Measurements from ENCODE around the gene PCBP3. TPM values are rescaled to one million over a fixed set of nuclear protein-coding genes. Genes with fewer than 3 reads are reported as not detected.
"Not testable (repeated sequence)": the region's sequence is repeated elsewhere in the genome, so short reads cannot be mapped to it uniquely, and the experiment has no call there.

PCBP3 gene
- total RNA-seq, 1 experiment from 2014 or later = not detected

- Histone ChIP-seq H3K9me3 (ENCODE audit: low read length) (peaks cover 5% of the 10 kb centered on the region), H3K4me1 (ENCODE audit: low read length) (peaks cover 14% of the 10 kb centered on the region), H3K9me2 (replicated peaks; ENCODE audit: insufficient read depth, low read length) (no peaks in the 10 kb centered on the region), H4K20me1 (ENCODE audit: insufficient read depth, low read depth, low read length) (no peaks in the 10 kb centered on the region), H3K36me3 (ENCODE audit: insufficient read depth, low read length) (no peaks in the 10 kb centered on the region), H3K9ac (ENCODE audit: low read length) (no peak overlapping the region), H3K27me3 (ENCODE audit: low read length) (no peaks in the 10 kb centered on the region), H3K4me3 (ENCODE audit: low read length) (no peak overlapping the region), H3K79me2 (ENCODE audit: low read length) (no peaks in the 10 kb centered on the region), H2AFZ (ENCODE audit: low read length) (no peak overlapping the region), H3K4me2 (ENCODE audit: low read depth, low read length, poor library complexity, severe bottlenecking) (no peak overlapping the region), H3K27ac (ENCODE audit: low read length) (no peak overlapping the region)
- DNase-seq = no peak
Measured at GRCh38 chr21:45640888-45641479, 2.5 kb upstream of the PCBP3 start.

GRCh38 chr21:45641480-45642035 is 2.0 kb upstream of the PCBP3 start:
- DNase-seq = no peak
- H3K9me2 ChIP-seq (replicated peaks; ENCODE audit: insufficient read depth, low read length) = no peaks in the 10 kb centered on the region
- H3K27ac ChIP-seq (ENCODE audit: low read length) = no peak overlapping the region
- H3K9ac ChIP-seq (ENCODE audit: low read length) = no peak overlapping the region
- no peaks in the 10 kb centered on the region for H3K9me3 ChIP-seq (ENCODE audit: low read length)
- H4K20me1 ChIP-seq (ENCODE audit: insufficient read depth, low read depth, low read length) = no peaks in the 10 kb centered on the region
- no peak overlapping the region for H2AFZ ChIP-seq (ENCODE audit: low read length)
- H3K36me3 ChIP-seq (ENCODE audit: insufficient read depth, low read length) = no peaks in the 10 kb centered on the region
- H3K79me2 ChIP-seq (ENCODE audit: low read length) = no peaks in the 10 kb centered on the region
- peaks cover 14% of the 10 kb centered on the region for H3K4me1 ChIP-seq (ENCODE audit: low read length)
- no peaks in the 10 kb centered on the region for H3K27me3 ChIP-seq (ENCODE audit: low read length)
- no peak overlapping the region for H3K4me2 ChIP-seq (ENCODE audit: low read depth, low read length, poor library complexity, severe bottlenecking)
- H3K4me3 ChIP-seq (ENCODE audit: low read length) = no peak overlapping the region

- no peak for DNase-seq
- H3K4me1 ChIP-seq (ENCODE audit: low read length) = peaks cover 14% of the 10 kb centered on the region
- no peak overlapping the region for H3K27ac ChIP-seq (ENCODE audit: low read length)
- no peaks in the 10 kb centered on the region for H3K9me3 ChIP-seq (ENCODE audit: low read length)
- no peak overlapping the region for H3K9ac ChIP-seq (ENCODE audit: low read length)
- H4K20me1 ChIP-seq (ENCODE audit: insufficient read depth, low read depth, low read length) = no peaks in the 10 kb centered on the region
- H3K4me3 ChIP-seq (ENCODE audit: low read length) = no peak overlapping the region
- H3K27me3 ChIP-seq (ENCODE audit: low read length) = no peaks in the 10 kb centered on the region
- H3K4me2 ChIP-seq (ENCODE audit: low read depth, low read length, poor library complexity, severe bottlenecking) = no peak overlapping the region
- H3K36me3 ChIP-seq (ENCODE audit: insufficient read depth, low read length) = no peaks in the 10 kb centered on the region
- H2AFZ ChIP-seq (ENCODE audit: low read length) = no peak overlapping the region
- H3K9me2 ChIP-seq (replicated peaks; ENCODE audit: insufficient read depth, low read length) = no peaks in the 10 kb centered on the region
- no peaks in the 10 kb centered on the region for H3K79me2 ChIP-seq (ENCODE audit: low read length)
Measured at GRCh38 chr21:45642122-45642813, 1.3 kb upstream of the PCBP3 start.

DNA sequence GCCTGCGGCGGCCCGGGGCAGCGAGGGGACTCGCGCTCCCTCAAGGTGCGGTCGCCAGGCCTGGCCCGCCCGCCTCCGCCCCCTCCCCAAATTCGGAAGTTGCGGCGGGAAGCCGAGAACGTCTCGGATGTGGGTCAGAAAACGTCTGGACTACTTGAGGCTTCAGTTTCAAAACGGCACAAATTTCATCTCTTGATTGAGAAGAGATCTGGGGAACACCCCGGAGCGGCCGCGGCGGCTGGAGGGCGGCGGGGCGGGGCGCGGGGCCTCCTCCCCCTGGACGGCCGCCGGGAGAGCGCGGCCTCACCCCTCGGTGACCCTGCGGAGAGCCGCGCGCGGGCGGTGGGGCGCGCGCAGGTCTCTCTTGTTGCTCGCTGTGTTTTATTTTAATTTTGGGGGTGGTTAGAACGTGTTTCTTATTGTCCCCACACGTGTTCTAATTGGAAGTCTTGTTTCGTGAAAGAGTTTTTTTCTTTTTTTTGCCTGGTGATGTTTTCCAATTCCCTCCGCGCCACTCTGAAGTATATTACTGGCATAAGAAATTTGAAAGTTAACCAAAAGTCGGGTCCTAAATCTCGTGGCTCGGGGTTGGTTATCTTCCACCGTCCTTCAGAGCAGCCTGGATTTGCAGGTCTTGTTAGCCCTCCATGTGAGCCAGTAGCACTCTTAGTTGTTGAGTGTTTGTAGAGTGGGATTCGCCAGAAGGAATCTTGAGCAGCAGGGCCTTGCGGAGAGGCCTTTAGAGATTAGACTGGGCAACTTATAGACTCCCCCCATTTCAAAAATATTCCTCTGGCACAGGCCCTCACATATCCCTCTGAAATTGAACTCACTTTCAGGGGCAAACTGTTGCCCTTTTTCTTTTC is 749 bp downstream of the PCBP3 start:
- H3K27ac ChIP-seq (ENCODE audit: low read length) = no peak overlapping the region
- peaks cover 11% of the 10 kb centered on the region for H3K4me1 ChIP-seq (ENCODE audit: low read length)
- no peaks in the 10 kb centered on the region for H3K79me2 ChIP-seq (ENCODE audit: low read length)
- H3K4me2 ChIP-seq (ENCODE audit: low read depth, low read length, poor library complexity, severe bottlenecking) = no peak overlapping the region
- H3K36me3 ChIP-seq (ENCODE audit: insufficient read depth, low read length) = no peaks in the 10 kb centered on the region
- no peaks in the 10 kb centered on the region for H3K9me3 ChIP-seq (ENCODE audit: low read length)
- no peak overlapping the region for H3K9ac ChIP-seq (ENCODE audit: low read length)
- no peaks in the 10 kb centered on the region for H3K9me2 ChIP-seq (replicated peaks; ENCODE audit: insufficient read depth, low read length)
- H4K20me1 ChIP-seq (ENCODE audit: insufficient read depth, low read depth, low read length) = no peaks in the 10 kb centered on the region
- H3K4me3 ChIP-seq (ENCODE audit: low read length) = no peak overlapping the region
- no peak for DNase-seq
- no peaks in the 10 kb centered on the region for H3K27me3 ChIP-seq (ENCODE audit: low read length)
- H2AFZ ChIP-seq (ENCODE audit: low read length) = no peak overlapping the region

DNA sequence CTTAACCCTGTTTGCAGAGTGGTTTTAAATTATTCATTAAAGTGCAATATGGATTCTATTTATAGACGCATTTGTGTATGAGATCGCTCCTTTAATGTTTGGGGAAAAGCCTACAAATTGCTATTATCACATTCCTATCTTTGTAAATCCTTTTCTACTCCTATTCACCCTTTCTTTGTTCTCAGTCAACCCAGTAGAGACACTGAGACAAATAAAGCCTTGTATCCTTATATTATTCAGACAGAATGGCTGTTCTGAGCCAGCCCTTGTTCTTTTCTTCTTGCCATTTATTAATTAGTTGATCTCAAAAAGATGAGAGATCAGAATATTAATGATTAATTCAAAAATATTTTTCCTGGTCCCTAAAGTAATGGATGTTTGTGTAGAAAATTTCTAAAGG is 8.4 kb downstream of the PCBP3 start:
- H3K27ac ChIP-seq (ENCODE audit: low read length) = no peak overlapping the region
- no peaks in the 10 kb centered on the region for H3K9me3 ChIP-seq (ENCODE audit: low read length)
- no peak overlapping the region for H3K4me2 ChIP-seq (ENCODE audit: low read depth, low read length, poor library complexity, severe bottlenecking)
- no peaks in the 10 kb centered on the region for H3K36me3 ChIP-seq (ENCODE audit: insufficient read depth, low read length)
- H4K20me1 ChIP-seq (ENCODE audit: insufficient read depth, low read depth, low read length) = no peaks in the 10 kb centered on the region
- no peaks in the 10 kb centered on the region for H3K27me3 ChIP-seq (ENCODE audit: low read length)
- no peaks in the 10 kb centered on the region for H3K9me2 ChIP-seq (replicated peaks; ENCODE audit: insufficient read depth, low read length)
- H2AFZ ChIP-seq (ENCODE audit: low read length) = no peak overlapping the region
- no peaks in the 10 kb centered on the region for H3K79me2 ChIP-seq (ENCODE audit: low read length)
- H3K4me1 ChIP-seq (ENCODE audit: low read length) = no peaks in the 10 kb centered on the region
- no peak overlapping the region for H3K9ac ChIP-seq (ENCODE audit: low read length)
- DNase-seq = no peak
- no peak overlapping the region for H3K4me3 ChIP-seq (ENCODE audit: low read length)

DNA sequence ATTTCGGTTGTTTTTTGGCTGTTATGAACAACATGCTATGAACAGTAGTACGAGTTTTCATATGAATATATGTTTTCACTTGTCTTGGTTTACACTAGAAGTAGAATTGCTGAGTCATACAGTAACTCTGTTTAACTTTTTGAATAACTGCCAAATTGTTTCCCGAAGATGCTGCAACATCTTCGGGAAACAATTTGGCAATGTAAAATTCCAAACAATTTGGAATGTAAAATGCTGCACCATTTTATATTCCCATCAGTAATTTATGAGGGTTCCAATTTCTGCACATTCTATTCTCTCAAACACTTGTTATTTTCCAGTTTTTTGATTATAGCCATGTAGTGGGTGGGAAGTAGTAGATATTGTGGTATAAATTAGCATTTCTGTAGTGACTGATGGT is 11.6 kb downstream of the PCBP3 start:
- H3K4me3 ChIP-seq (ENCODE audit: low read length) = no peak overlapping the region
- H3K9ac ChIP-seq (ENCODE audit: low read length) = no peak overlapping the region
- no peaks in the 10 kb centered on the region for H3K4me1 ChIP-seq (ENCODE audit: low read length)
- DNase-seq = no peak
- H3K27ac ChIP-seq (ENCODE audit: low read length) = no peak overlapping the region
- no peaks in the 10 kb centered on the region for H3K27me3 ChIP-seq (ENCODE audit: low read length)
- no peaks in the 10 kb centered on the region for H3K36me3 ChIP-seq (ENCODE audit: insufficient read depth, low read length)
- no peaks in the 10 kb centered on the region for H3K79me2 ChIP-seq (ENCODE audit: low read length)
- no peak overlapping the region for H2AFZ ChIP-seq (ENCODE audit: low read length)
- no peaks in the 10 kb centered on the region for H3K9me2 ChIP-seq (replicated peaks; ENCODE audit: insufficient read depth, low read length)
- H4K20me1 ChIP-seq (ENCODE audit: insufficient read depth, low read depth, low read length) = no peaks in the 10 kb centered on the region
- H3K9me3 ChIP-seq (ENCODE audit: low read length) = no peaks in the 10 kb centered on the region
- H3K4me2 ChIP-seq (ENCODE audit: low read depth, low read length, poor library complexity, severe bottlenecking) = no peak overlapping the region

DNA sequence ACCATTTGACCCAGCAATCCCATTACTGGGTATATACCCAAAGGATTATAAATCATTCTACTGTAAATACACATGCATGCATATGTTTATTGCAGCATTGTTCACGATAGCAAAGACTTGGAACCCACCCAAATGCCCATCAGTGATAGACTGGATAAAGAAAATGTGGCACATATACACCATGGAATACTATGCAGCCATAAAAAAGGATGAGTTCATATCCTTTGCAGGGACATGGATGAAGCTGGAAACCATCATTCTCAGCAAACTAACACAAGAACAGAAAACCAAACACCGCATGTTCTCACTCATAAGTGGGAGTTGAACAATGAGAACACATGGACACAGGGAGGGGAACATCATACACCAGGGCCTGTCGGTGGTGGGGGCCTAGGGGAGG is 12.6 kb downstream of the PCBP3 start:
- not testable (repeated sequence) for DNase-seq; H3K9me3 ChIP-seq (ENCODE audit: low read length); H3K4me1 ChIP-seq (ENCODE audit: low read length); H3K27me3 ChIP-seq (ENCODE audit: low read length); H4K20me1 ChIP-seq (ENCODE audit: insufficient read depth, low read depth, low read length); H3K4me2 ChIP-seq (ENCODE audit: low read depth, low read length, poor library complexity, severe bottlenecking); H2AFZ ChIP-seq (ENCODE audit: low read length); H3K9me2 ChIP-seq (replicated peaks; ENCODE audit: insufficient read depth, low read length); H3K36me3 ChIP-seq (ENCODE audit: insufficient read depth, low read length); H3K27ac ChIP-seq (ENCODE audit: low read length); H3K9ac ChIP-seq (ENCODE audit: low read length); H3K4me3 ChIP-seq (ENCODE audit: low read length); H3K79me2 ChIP-seq (ENCODE audit: low read length)

DNA sequence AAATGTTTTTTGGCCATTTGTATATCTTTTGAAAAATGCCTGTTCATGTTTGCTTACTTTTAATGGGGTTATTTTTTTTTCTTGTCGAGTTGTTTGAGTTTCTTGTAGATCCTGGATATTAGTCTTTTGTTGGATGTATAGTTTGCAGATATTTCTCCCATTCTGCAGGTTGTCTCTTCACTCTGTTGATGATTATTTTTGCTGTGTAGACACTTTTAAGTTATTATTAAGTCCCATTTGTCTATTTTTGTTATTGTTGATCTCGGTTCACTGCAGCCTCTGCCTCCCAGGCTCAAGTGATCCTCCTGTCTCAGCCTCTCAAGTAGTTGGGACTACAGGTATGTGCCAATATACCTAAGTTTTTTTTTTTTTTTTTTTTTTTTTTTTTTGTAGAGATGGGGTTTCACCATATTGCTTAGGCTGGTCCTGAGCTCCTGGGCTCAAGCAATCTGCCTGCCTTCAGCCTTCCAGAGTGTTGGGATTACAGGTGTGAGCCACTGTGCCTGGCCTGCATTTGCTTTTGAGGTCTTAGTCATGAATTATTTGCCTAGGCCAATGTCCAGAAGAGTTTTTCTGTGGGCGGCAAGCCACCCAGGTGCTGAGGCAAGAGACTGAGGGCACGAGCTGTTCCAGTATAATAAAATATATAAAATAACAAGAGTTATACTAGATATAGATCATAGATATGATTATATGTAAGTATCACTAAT is 18.5 kb downstream of the PCBP3 start:
- not testable (repeated sequence) for H3K9me3 ChIP-seq (ENCODE audit: low read length); DNase-seq; H3K27ac ChIP-seq (ENCODE audit: low read length); H3K4me1 ChIP-seq (ENCODE audit: low read length); H4K20me1 ChIP-seq (ENCODE audit: insufficient read depth, low read depth, low read length); H2AFZ ChIP-seq (ENCODE audit: low read length); H3K9me2 ChIP-seq (replicated peaks; ENCODE audit: insufficient read depth, low read length); H3K79me2 ChIP-seq (ENCODE audit: low read length); H3K4me3 ChIP-seq (ENCODE audit: low read length); H3K27me3 ChIP-seq (ENCODE audit: low read length); H3K9ac ChIP-seq (ENCODE audit: low read length); H3K4me2 ChIP-seq (ENCODE audit: low read depth, low read length, poor library complexity, severe bottlenecking); H3K36me3 ChIP-seq (ENCODE audit: insufficient read depth, low read length)
